H1 (cell line): ENCODE measurements around the gene UVRAG. TPM values are rescaled to one million over a fixed set of nuclear protein-coding genes. Genes with fewer than 3 reads are reported as not detected.

Source experiments
- CTCF ChIA-PET: fragments of 300-600 bp; sonication (Branson Sonifier 250); formaldehyde crosslinking; loops from one replicate; lab custom pipeline; 2021; ENCODE audit not compliant: partially characterized antibody; lab: Charles Lee
- POLR2A ChIA-PET: fragments of 300-600 bp; sonication (Branson Sonifier 250); formaldehyde crosslinking; loops from one replicate; lab custom pipeline; 2021; ENCODE audit warnings: inconsistent platforms; ENCODE audit not compliant: partially characterized antibody; lab: Charles Lee
- DNase-seq, 2 experiments: peaks; one replicate each; pipeline versions ENCODE4 v3.0.0 to v3.0.0-alpha.2; 2010 to 2022; ENCODE audit warnings: low spot score in 2 of 2, low read depth in 1 of 2, mixed read lengths in 1 of 2
- FAIRE-seq: peaks from 2 replicates; lab custom pipeline; 2011; peaks lifted over from hg19 to GRCh38; lab: Jason Lieb, UNC
- H2AFZ ChIP-seq: 2 replicates; pipeline ENCODE4 v1.8.1; 2012; ENCODE audit warnings: low read length, inconsistent platforms
- H2AK5ac ChIP-seq: 2 replicates; pipeline ENCODE4 v1.6.1; 2013; ENCODE audit warnings: low read depth, low read length
- H2BK120ac ChIP-seq: replicated peaks from 2 replicates; pipeline ENCODE3; 2013; ENCODE audit warnings: low read depth, low read length, inconsistent platforms
- H2BK12ac ChIP-seq: 2 replicates; pipeline ENCODE4 v1.6.1; 2013; ENCODE audit warnings: low read depth, low read length
- H2BK15ac ChIP-seq: 2 replicates; pipeline ENCODE4 v1.6.1; 2013; ENCODE audit warnings: low read length
- H2BK20ac ChIP-seq: 2 replicates; pipeline ENCODE4 v1.6.1; 2013; ENCODE audit warnings: low read length
- H2BK5ac ChIP-seq: 2 replicates; pipeline ENCODE4 v1.6.1; 2013; ENCODE audit warnings: low read depth, low read length
- H3K14ac ChIP-seq: 2 replicates; pipeline ENCODE4 v1.6.1; 2013; ENCODE audit warnings: inconsistent platforms; ENCODE audit not compliant: insufficient read length
- H3K18ac ChIP-seq: 2 replicates; pipeline ENCODE4 v1.6.1; 2013; ENCODE audit warnings: low read length; ENCODE audit errors: extremely low read depth
- H3K23ac ChIP-seq: 2 replicates; pipeline ENCODE4 v1.6.1; 2013; ENCODE audit warnings: inconsistent platforms; ENCODE audit not compliant: insufficient read length
- H3K23me2 ChIP-seq: 2 replicates; pipeline ENCODE4 v1.6.1; 2013; ENCODE audit warnings: low read depth, low read length
- H3K27ac ChIP-seq: 2 replicates; pipeline ENCODE4 v1.6.1; 2011; ENCODE audit warnings: low read depth, low read length, inconsistent platforms
- H3K27me3 ChIP-seq, 4 experiments: replicated peaks in 1 of 4; 1 replicate in 1 of 4; 2 replicates in 3 of 4; pipeline versions ENCODE4 v1.6.1 to v1.8.1; 2011 to 2013; ENCODE audit warnings: low read length in 3 of 4, mild to moderate bottlenecking in 3 of 4, inconsistent platforms in 2 of 4, mixed read lengths in 2 of 4, moderate library complexity in 1 of 4; ENCODE audit not compliant: control insufficient read depth in 3 of 4, insufficient read depth in 3 of 4; ENCODE audit errors: extremely low read depth in 1 of 4
- H3K36me3 ChIP-seq, 4 experiments: 2 replicates each; pipeline versions ENCODE4 v1.6.1 to v1.8.1; 2011 to 2013; ENCODE audit warnings: mild to moderate bottlenecking in 4 of 4, low read length in 3 of 4, moderate library complexity in 2 of 4, control low read depth in 1 of 4, inconsistent platforms in 1 of 4; ENCODE audit not compliant: insufficient read depth in 4 of 4, control insufficient read depth in 2 of 4
- H3K4ac ChIP-seq: replicated peaks from 2 replicates; pipeline ENCODE3; 2013; ENCODE audit warnings: low read length, low read depth, mixed read lengths, inconsistent platforms; ENCODE audit not compliant: insufficient read length
- H3K4me1 ChIP-seq, 4 experiments: replicated peaks in 1 of 4; 1 replicate in 1 of 4; 2 replicates in 3 of 4; pipeline versions ENCODE4 v1.6.1 to v1.8.1; 2011 to 2013; ENCODE audit warnings: low read length in 3 of 4, inconsistent platforms in 2 of 4, mixed read lengths in 1 of 4; ENCODE audit not compliant: insufficient read depth in 4 of 4, control insufficient read depth in 3 of 4
- H3K4me2 ChIP-seq, 2 experiments: 2 replicates each; pipeline versions ENCODE4 v1.6.1 to v1.8.1; 2011 to 2013; ENCODE audit warnings: low read depth in 2 of 2, low read length in 2 of 2, control low read depth in 1 of 2, inconsistent platforms in 1 of 2, mild to moderate bottlenecking in 1 of 2; ENCODE audit not compliant: insufficient read depth in 1 of 2
- H3K4me3 ChIP-seq, 4 experiments: fragments of 200-600, 300-600 bp in 1 of 4; sonication (generic), shearing (Covaris generic), sonication (Bioruptor Twin) in 1 of 4; 2 replicates each; pipeline versions ENCODE4 v1.5.1 to v1.8.1; 2011 to 2016; ENCODE audit warnings: low read length in 4 of 4, low read depth in 3 of 4, control low read depth in 2 of 4, inconsistent platforms in 2 of 4, mild to moderate bottlenecking in 2 of 4, mixed read lengths in 1 of 4, moderate library complexity in 1 of 4; ENCODE audit not compliant: insufficient read depth in 2 of 4; ENCODE audit errors: extremely low read depth in 1 of 4
- H3K56ac ChIP-seq: replicated peaks from 2 replicates; pipeline ENCODE3; 2013; ENCODE audit warnings: low read depth, mild to moderate bottlenecking, mixed read lengths, low read length, inconsistent platforms; ENCODE audit not compliant: insufficient read length
- H3K79me1 ChIP-seq: 2 replicates; pipeline ENCODE4 v1.6.1; 2013; ENCODE audit warnings: low read depth, low read length, control low read depth
- H3K79me2 ChIP-seq, 2 experiments: 2 replicates each; pipeline versions ENCODE4 v1.6.1 to v1.8.1; 2012 to 2013; ENCODE audit warnings: low read length in 2 of 2, mild to moderate bottlenecking in 2 of 2, inconsistent platforms in 1 of 2; ENCODE audit not compliant: insufficient read depth in 2 of 2, control insufficient read depth in 1 of 2
- H3K9ac ChIP-seq, 4 experiments: replicated peaks in 1 of 4; 1 replicate in 1 of 4; 2 replicates in 3 of 4; pipeline versions ENCODE4 v1.6.1 to v1.8.1; 2011 to 2013; ENCODE audit warnings: low read depth in 3 of 4, low read length in 3 of 4, control low read depth in 2 of 4, mild to moderate bottlenecking in 2 of 4, moderate library complexity in 2 of 4, inconsistent platforms in 1 of 4; ENCODE audit errors: extremely low read depth in 1 of 4
- H3K9me3 ChIP-seq, 2 experiments: 2 replicates each; pipeline versions ENCODE4 v1.6.1 to v1.8.1; 2012 to 2013; ENCODE audit warnings: mild to moderate bottlenecking in 2 of 2, moderate library complexity in 2 of 2, control low read depth in 1 of 2, inconsistent platforms in 1 of 2, low read depth in 1 of 2, low read length in 1 of 2, mixed read lengths in 1 of 2; ENCODE audit not compliant: insufficient read depth in 2 of 2
- H4K20me1 ChIP-seq, 2 experiments: replicated peaks in 1 of 2; 2 replicates each; pipeline versions ENCODE3 to v1.8.1; 2011 to 2013; ENCODE audit warnings: inconsistent platforms in 2 of 2, low read length in 2 of 2, mild to moderate bottlenecking in 1 of 2; ENCODE audit not compliant: insufficient read depth in 2 of 2, control insufficient read depth in 1 of 2
- H4K5ac ChIP-seq: 2 replicates; pipeline ENCODE4 v1.6.1; 2013; ENCODE audit warnings: low read length, low read depth, mixed read lengths, inconsistent platforms; ENCODE audit not compliant: insufficient read length
- H4K8ac ChIP-seq: 2 replicates; pipeline ENCODE4 v1.8.0; 2013; ENCODE audit warnings: mild to moderate bottlenecking, moderate library complexity, low read length, inconsistent platforms; ENCODE audit not compliant: insufficient read depth; ENCODE audit errors: extremely low read depth
- H4K91ac ChIP-seq: replicated peaks from 2 replicates; pipeline ENCODE3; 2013; ENCODE audit warnings: low read length, mixed read lengths, inconsistent platforms; ENCODE audit not compliant: insufficient read length
- BACH1 ChIP-seq: IDR thresholded peaks from 2 replicates; pipeline ENCODE4 v1.6.1; 2012; ENCODE audit warnings: low read length, improper control_type of control experiment
- GTF2F1 ChIP-seq: IDR thresholded peaks from 2 replicates; pipeline ENCODE4 v1.6.1; 2012; ENCODE audit warnings: low read depth, low read length, improper control_type of control experiment, borderline replicate concordance
- SP4 ChIP-seq: IDR thresholded peaks from 2 replicates; pipeline ENCODE4 v1.6.1; 2012; ENCODE audit warnings: low read length, inconsistent platforms
- TAF1 ChIP-seq: IDR thresholded peaks from 2 replicates; pipeline ENCODE4 v1.6.1; 2011; ENCODE audit warnings: mild to moderate bottlenecking, low read depth, low read length
- WGBS, 2 experiments: shearing (Covaris generic) in 1 of 2; methylation state at CpG; one replicate each; pipeline versions ENCODE4 v1.1.6 to v1.1.7; 2013 to 2015; ENCODE audit warnings: low lambda C conversion rate in 2 of 2, mixed read lengths in 2 of 2, inconsistent platforms in 1 of 2, low coverage in 1 of 2, missing lambda C conversion rate in 1 of 2; ENCODE audit not compliant: insufficient replicate concordance in 2 of 2, insufficient coverage in 1 of 2, insufficient read length in 1 of 2; ENCODE audit errors: extremely low coverage in 1 of 2, missing lambda C conversion rate in 1 of 2; 5-methylcytosine and 5-hydroxymethylcytosine counted together
- polyA plus RNA-seq, 7 experiments: library from polyadenylated mRNA; depleted of rRNA in 3 of 7; stranded (reverse) in 5 of 7; unstranded in 2 of 7; fragments of >200 nt in 5 of 7; fragments of 200-250 nt in 2 of 7; gene quantifications; 1 replicate in 5 of 7; 2 replicates in 1 of 7; 4 replicates in 1 of 7; pipeline versions ENCODE4 v1.2.1 to v1.2.3, GENCODE V29; 2011 to 2013; ENCODE audit warnings: missing spikeins in 2 of 7, mixed read lengths in 2 of 7
- total RNA-seq: library from RNA; stranded (reverse); fragmentation: NEBNext Ultra II Directional; extraction: Animal tissue kit (Norgen Biotek cat#: 25700); gene quantifications from 2 replicates; pipeline ENCODE4 v1.2.1, GENCODE V29; 2021
- TF ChIP-seq, protein P1 (sequence below): IDR thresholded peaks from 2 replicates; pipeline ENCODE4 v1.6.1; 2011; ENCODE audit warnings: low read length, improper control_type of control experiment

The UVRAG gene
- total and polyA plus RNA-seq, 2 of the 8 experiments (the other 6 are each of a cell fraction or from before 2014, with no cell fraction given), result 5.5 to 14.7 TPM

DNA sequence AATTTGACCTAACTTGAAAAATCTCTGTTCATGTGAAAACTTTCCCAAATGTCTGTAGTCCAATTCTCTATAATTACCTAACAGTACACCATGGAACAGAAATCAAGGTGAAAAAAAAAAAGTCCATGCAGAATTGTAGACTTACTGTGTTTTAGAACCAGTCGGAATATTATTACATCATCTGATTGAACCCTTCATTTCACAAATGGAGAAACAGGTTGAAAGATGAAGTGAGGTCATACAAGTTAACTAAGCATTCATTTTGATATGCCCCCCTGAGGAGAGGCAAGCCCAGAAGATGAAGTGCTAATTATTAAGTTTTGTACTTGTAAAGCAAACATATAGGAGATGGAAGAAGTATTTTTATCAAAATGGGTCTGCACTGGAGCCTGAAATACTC lies 211.9 kb downstream of the UVRAG start:
- CTCF ChIA-PET, result no interaction called here
- FAIRE-seq, result no peak

More for the DNA sequence above, 211.9 kb downstream of the UVRAG start:
- no peak overlapping the region for H2BK15ac ChIP-seq
- H2BK120ac ChIP-seq, result no peak overlapping the region
- H3K18ac ChIP-seq, result no peak overlapping the region
- WGBS, 2 experiments, result 96% methylated on average over 1 of the region's 1 CpG; no CpG with 5 or more reads in 1 of the 2 experiments
- H3K79me1 ChIP-seq, result no peaks in the 10 kb centered on the region
- no peaks in the 10 kb centered on the region for H3K9me3 ChIP-seq
- no peak overlapping the region for H3K14ac ChIP-seq
- no peak overlapping the region for H2BK20ac ChIP-seq
- H4K8ac ChIP-seq, result no peak overlapping the region
- H3K23ac ChIP-seq, result no peak overlapping the region
- no peak overlapping the region for H3K27ac ChIP-seq
- H3K4me1 ChIP-seq, result peaks cover 0 to 4% (median 0%) of the 10 kb centered on the region in 4 experiments; a peak in 3 of 7 replicates
- no peak overlapping the region for H2AFZ ChIP-seq
- POLR2A ChIA-PET, result no interaction called here
- no peak overlapping the region for H4K91ac ChIP-seq
- no peak overlapping the region for H3K56ac ChIP-seq
- TF ChIP-seq, protein P1, sequence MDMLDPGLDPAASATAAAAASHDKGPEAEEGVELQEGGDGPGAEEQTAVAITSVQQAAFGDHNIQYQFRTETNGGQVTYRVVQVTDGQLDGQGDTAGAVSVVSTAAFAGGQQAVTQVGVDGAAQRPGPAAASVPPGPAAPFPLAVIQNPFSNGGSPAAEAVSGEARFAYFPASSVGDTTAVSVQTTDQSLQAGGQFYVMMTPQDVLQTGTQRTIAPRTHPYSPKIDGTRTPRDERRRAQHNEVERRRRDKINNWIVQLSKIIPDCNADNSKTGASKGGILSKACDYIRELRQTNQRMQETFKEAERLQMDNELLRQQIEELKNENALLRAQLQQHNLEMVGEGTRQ, result no peak
- TF ChIP-seq TAF1 (no peak), BACH1 (no peak), GTF2F1 (no peak), SP4 (no peak)
- H4K20me1 ChIP-seq, result no peaks in the 10 kb centered on the region
- H2BK12ac ChIP-seq, result no peak overlapping the region
- no peak for DNase-seq
- H3K9ac ChIP-seq, result no peak overlapping the region
- no peaks in the 10 kb centered on the region for H3K79me2 ChIP-seq
- no peak overlapping the region for H2BK5ac ChIP-seq
- peaks cover 0 to 1% (median 0%) of the 10 kb centered on the region in 4 experiments; a peak in 1 of 7 replicates for H3K27me3 ChIP-seq
- no peak overlapping the region for H3K4me2 ChIP-seq
- H3K36me3 ChIP-seq, result no peaks in the 10 kb centered on the region; a peak in 1 of 8 replicates
- H3K23me2 ChIP-seq, result no peaks in the 10 kb centered on the region
- no peak overlapping the region for H4K5ac ChIP-seq
- no peak overlapping the region for H2AK5ac ChIP-seq
- no peak overlapping the region for H3K4ac ChIP-seq
- no peak overlapping the region for H3K4me3 ChIP-seq
